Urothelium cell line (cell line): Measurements from ENCODE around the gene LIMS2.

ENCODE experiments used
- DNase-seq: peaks from one replicate; pipeline ENCODE4 v3.0.0; 2011; ENCODE audit warnings: low spot score, mixed read lengths
- FAIRE-seq: peaks from 2 replicates; lab custom pipeline; 2011; peaks lifted over from hg19 to GRCh38; lab: Jason Lieb, UNC

The LIMS2 gene

GRCh38 chr2:127589841-127590240 is 85.5 kb downstream of the LIMS2 start:
- DNase-seq, result no peak
- FAIRE-seq, result no peak

- FAIRE-seq (peak; percentile 50), DNase-seq (no peak)
Measured at GRCh38 chr2:127589358-127589757, 86.0 kb downstream of the LIMS2 start.
